PC-3 (cell line): ENCODE measurements around the gene ZNF778.

Experiments used
- CTCF ChIP-seq: fragments of 300-600 bp; sonication (generic); conservative IDR thresholded peaks from 2 replicates; pipeline ENCODE4 v1.5.1; 2017; ENCODE audit warnings: antibody characterized with exemption, low read depth, mild to moderate bottlenecking, low read length
- EZH2 ChIP-seq: fragments of 300-600 bp; sonication (generic); IDR thresholded peaks from one replicate; pipeline ENCODE4 v1.6.1; 2017; ENCODE audit warnings: antibody characterized with exemption, mild to moderate bottlenecking, low read length; ENCODE audit not compliant: unreplicated experiment
- EZH2phosphoT487 ChIP-seq: fragments of 300-600 bp; sonication (generic); IDR thresholded peaks from 2 replicates; pipeline ENCODE4 v1.6.1; 2018; ENCODE audit warnings: mild to moderate bottlenecking, antibody characterized with exemption, low read length, borderline replicate concordance

DNA sequence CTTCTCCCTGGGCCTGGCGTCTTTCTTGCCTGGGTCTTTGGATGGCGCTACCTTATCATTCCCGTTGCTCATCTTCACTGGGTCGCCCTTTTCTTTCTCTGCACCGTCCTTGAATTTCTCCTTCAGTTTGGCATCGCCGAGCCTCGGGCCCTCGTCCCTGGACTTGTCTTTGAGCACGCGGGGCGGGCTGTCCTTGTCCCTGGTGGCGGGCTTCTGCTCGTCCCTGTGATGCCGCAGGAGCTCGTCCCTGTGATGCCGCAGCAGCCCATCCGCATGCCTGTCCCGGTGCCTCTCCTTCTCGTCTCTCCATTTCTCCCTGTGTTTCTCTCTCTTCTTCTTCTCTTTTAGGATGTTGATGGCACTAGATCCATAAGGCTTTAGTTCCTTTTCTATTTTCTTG lies 64.3 kb downstream of the ZNF778 start:
- no peak for TF ChIP-seq CTCF
- no peak for TF ChIP-seq EZH2phosphoT487
- TF ChIP-seq EZH2: no peak
